AG20443 (cell line): ENCODE data around the gene PPP1R1C.

Experiments used
- DNase-seq: peaks from one replicate; pipeline ENCODE4 v3.0.0; 2012; ENCODE audit warnings: low spot score, mixed read lengths

The PPP1R1C gene

GRCh38 chr2:181972431-181973170 lies 13.1 kb upstream of the PPP1R1C start:
- no peak for DNase-seq

- DNase-seq = no peak
Measured at GRCh38 chr2:181973171-181973783, 12.4 kb upstream of the PPP1R1C start.

- DNase-seq = peak; percentile 55
Measured at GRCh38 chr2:181977661-181978350, 7.8 kb upstream of the PPP1R1C start.

GRCh38 chr2:181978351-181979150 lies 7.1 kb upstream of the PPP1R1C start:
- DNase-seq = no peak

- DNase-seq = no peak
Measured at GRCh38 chr2:181984060-181984459, 1.6 kb upstream of the PPP1R1C start.

GRCh38 chr2:181984814-181985631 lies 630 bp upstream of the PPP1R1C start:
- no peak for DNase-seq

GRCh38 chr2:181988154-181988924 lies 2.7 kb downstream of the PPP1R1C start:
- no peak for DNase-seq

GRCh38 chr2:181989099-181989498 lies 3.4 kb downstream of the PPP1R1C start:
- DNase-seq = no peak

- DNase-seq = no peak
Measured at GRCh38 chr2:181991171-181991885, 5.7 kb downstream of the PPP1R1C start.

GRCh38 chr2:181992776-181993175 lies 7.1 kb downstream of the PPP1R1C start:
- DNase-seq = no peak

- no peak for DNase-seq
Measured at GRCh38 chr2:181995289-181995688, 9.6 kb downstream of the PPP1R1C start.

GRCh38 chr2:181998041-181998835 lies 12.6 kb downstream of the PPP1R1C start:
- DNase-seq = no peak

- DNase-seq = no peak
Measured at GRCh38 chr2:181998891-181999654, 13.4 kb downstream of the PPP1R1C start.

- no peak for DNase-seq
Measured at GRCh38 chr2:181999911-182000310, 14.3 kb downstream of the PPP1R1C start.

- DNase-seq = no peak
Measured at GRCh38 chr2:182004945-182005520, 19.4 kb downstream of the PPP1R1C start.

- no peak for DNase-seq
Measured at GRCh38 chr2:182006595-182007341, 21.1 kb downstream of the PPP1R1C start.

- DNase-seq = no peak
Measured at GRCh38 chr2:182014284-182014683, 28.6 kb downstream of the PPP1R1C start.
